Motor neuron (in vitro differentiated cells): ENCODE measurements around the gene IP6K3. TPM values are rescaled to one million over a fixed set of nuclear protein-coding genes. Genes with fewer than 3 reads are reported as not detected.

Experiments used
- ATAC-seq, 8 experiments: fragments of 200-7000 bp; cut with Tn5 transposase; replicated peaks in 6 of 8; 2 replicates each; pipeline ENCODE4 v1.8.0; 2021; ENCODE audit warnings: mild to moderate bottlenecking in 8 of 8, moderate library complexity in 8 of 8
- H3K27ac ChIP-seq, 2 donors: fragments of 250-450 bp; sonication (Bioruptor Pico); 2 replicates each; pipeline ENCODE4 v1.9.0; 2021; ENCODE audit warnings: antibody characterized with exemption in 2 of 2, mild to moderate bottlenecking in 2 of 2, moderate library complexity in 1 of 2
- H3K4me1 ChIP-seq, 2 donors: fragments of 250-450 bp; sonication (Bioruptor Pico); replicated peaks in 1 of 2; 2 replicates each; pipeline ENCODE4 v1.6.1; 2021; ENCODE audit warnings: antibody characterized with exemption in 2 of 2, mild to moderate bottlenecking in 2 of 2, moderate library complexity in 1 of 2
- H3K4me3 ChIP-seq, 5 donors: fragments of 250-450 bp; sonication (Bioruptor Pico); 2 replicates each; pipeline ENCODE4 v1.9.0; 2021; ENCODE audit warnings: antibody characterized with exemption in 5 of 5, mild to moderate bottlenecking in 5 of 5, moderate library complexity in 4 of 5
- WGBS, 10 experiments: fragments of 450-650 bp; shearing (Covaris generic); methylation state at CpG; one replicate each; pipeline ENCODE4 v1.0.0; 2022; 5-methylcytosine and 5-hydroxymethylcytosine counted together
- in situ Hi-C, 9 experiments: fragments of 400-800 bp; cut with MboI; loops; one replicate each; pipeline ENCODE4 v1.15.0; 2021; ENCODE audit warnings: low sequenced_read_pairs in 9 of 9, low pct_unique_long_range_greater_than_20kb in 2 of 9; ENCODE audit not compliant: unreplicated experiment in 9 of 9
- total RNA-seq, 8 experiments: library from RNA; unstranded; fragments of 300-600 nt; gene quantifications; 2 replicates each; pipeline versions ENCODE4 v1.2.3 to v1.2.4, GENCODE V29; 2022

IP6K3 gene
- total RNA-seq, 8 experiments from 2014 or later, result 0.11 to 3.7 (median 0.63) TPM

DNA sequence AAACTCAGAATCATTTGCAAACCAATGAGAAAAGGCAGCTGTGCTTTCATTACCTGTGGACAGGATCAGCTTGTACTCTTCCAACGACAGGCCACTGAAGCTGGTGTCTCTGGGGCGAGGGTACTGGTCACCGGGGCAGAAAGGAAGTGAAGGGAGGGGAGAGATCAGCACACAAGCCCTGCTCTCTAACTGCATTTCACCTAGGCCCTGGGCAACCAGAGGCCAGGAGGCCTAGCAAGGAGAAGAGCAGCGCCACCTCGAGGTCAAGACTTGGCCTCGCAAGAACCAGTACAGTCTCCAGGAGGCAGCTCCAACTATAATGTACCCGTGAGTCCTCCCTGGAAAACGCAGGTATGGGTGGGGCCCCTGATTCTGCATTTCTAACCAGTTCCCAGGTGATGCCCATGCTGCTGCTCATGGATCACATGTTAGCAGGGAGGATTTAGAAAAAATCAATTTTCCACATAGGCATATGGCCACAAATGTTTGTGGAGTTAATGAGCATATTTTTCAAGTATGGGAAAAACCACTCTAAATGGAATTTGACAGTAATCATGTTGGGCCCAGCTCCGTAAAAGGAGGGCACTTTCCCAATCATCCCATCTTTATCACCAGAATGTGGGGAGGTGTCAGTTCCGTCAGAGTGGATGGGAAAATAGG, 46.2 kb downstream of the IP6K3 start:
- Histone ChIP-seq H3K27ac (no peak overlapping the region), H3K4me3 (no peak overlapping the region), H3K4me1 (peaks cover 31 to 43% of the 10 kb centered on the region in 2 donors)
- WGBS, 10 experiments, result 10 to 66% (median 28%) methylated on average over 2 to 5 of the region's 10 CpGs; no CpG with 5 or more reads in 2 of the 10 experiments
- peak; percentile 59 to 87 (median 80) for ATAC-seq
- in situ Hi-C loops, result loop anchor here in 4 of 9 experiments (10.0 to 25.0 kb wide), 2 partner anchors 116 to 462 kb away; partner anchors contain the start of gene BAK1 (in 3 of the 4)

DNA sequence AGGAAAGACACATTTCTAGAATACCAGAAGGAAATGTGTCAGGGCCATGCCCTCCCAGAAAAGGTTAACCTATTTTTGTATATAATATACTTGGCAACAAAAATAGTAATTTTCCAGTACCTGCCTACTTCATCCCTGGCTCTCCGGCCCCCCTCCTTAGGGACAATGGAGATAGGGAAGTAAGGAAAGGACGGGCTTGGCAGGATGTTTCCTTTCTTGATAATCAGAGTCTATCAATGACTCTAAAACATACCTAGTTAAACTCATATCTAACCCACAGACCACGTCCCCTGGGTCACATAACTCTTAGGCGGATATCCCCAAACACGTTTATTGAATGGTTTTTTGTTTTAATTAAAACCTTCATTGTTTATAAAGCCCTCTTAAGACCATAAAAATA, 47.0 kb downstream of the IP6K3 start:
- Histone ChIP-seq H3K27ac (no peak overlapping the region), H3K4me3 (no peak overlapping the region), H3K4me1 (peaks cover 32 to 45% of the 10 kb centered on the region in 2 donors)
- no peak for ATAC-seq
- WGBS, 10 experiments, result 72 to 100% (median 91%) methylated on average over 2 to 5 of the region's 5 CpGs
- in situ Hi-C loops, result loop anchor here in 4 of 9 experiments (10.0 to 25.0 kb wide), 2 partner anchors 115 to 463 kb away; partner anchors contain the start of gene BAK1 (in 3 of the 4)

DNA sequence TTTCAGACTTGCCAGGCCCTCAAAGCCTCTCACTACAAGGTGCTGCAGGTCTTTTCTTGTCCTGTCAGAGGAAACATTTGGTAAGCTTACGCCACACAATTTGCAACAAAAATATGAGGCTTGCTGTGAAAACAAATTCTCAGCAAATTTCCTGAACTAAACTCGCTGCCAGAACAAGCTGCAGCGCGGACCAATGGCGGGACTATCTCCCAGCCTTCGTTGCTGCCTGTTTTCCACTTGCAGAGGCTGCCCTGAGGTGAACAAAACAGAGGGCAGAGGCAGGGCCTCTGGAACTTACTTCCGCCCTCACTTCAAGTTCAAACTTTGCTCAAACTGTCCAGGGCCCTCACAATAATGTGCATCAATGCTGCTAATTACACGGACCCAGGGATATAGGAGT, 47.6 kb downstream of the IP6K3 start:
- H3K27ac ChIP-seq, result no peak overlapping the region
- no peak for ATAC-seq
- WGBS, 10 experiments, result 73 to 100% (median 84%) methylated on average over 1 to 8 of the region's 8 CpGs; no CpG with 5 or more reads in 1 of the 10 experiments
- in situ Hi-C loops, result no loop called here
- H3K4me3 ChIP-seq, result no peak overlapping the region
- H3K4me1 ChIP-seq, result peaks cover 38 to 52% of the 10 kb centered on the region in 2 donors

DNA sequence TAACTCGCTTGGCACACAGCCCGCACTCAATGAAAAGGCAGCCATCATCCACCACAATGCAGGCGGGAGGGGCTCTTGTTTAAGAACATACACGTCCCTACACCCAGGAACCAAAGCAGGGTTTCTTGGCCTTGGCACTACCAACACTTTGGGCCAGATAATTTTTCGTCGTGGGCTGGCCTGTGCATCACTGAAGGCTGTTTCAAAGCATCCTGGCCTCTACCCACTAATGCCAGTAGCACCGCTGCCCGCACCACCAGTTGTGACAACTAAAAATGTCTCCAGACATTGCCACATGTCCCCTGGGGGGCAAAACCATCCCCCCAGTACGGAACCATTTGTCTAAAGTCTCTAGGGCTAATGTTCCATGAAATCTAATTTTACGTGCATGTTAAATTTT, 48.2 kb downstream of the IP6K3 start:
- H3K27ac ChIP-seq, result no peak overlapping the region
- peaks cover 44 to 58% of the 10 kb centered on the region in 2 donors for H3K4me1 ChIP-seq
- WGBS, 10 experiments, result 89 to 100% (median 95%) methylated on average over 1 to 9 of the region's 10 CpGs; no CpG with 5 or more reads in 1 of the 10 experiments
- no peak for ATAC-seq
- in situ Hi-C loops, result no loop called here
- no peak overlapping the region for H3K4me3 ChIP-seq

DNA sequence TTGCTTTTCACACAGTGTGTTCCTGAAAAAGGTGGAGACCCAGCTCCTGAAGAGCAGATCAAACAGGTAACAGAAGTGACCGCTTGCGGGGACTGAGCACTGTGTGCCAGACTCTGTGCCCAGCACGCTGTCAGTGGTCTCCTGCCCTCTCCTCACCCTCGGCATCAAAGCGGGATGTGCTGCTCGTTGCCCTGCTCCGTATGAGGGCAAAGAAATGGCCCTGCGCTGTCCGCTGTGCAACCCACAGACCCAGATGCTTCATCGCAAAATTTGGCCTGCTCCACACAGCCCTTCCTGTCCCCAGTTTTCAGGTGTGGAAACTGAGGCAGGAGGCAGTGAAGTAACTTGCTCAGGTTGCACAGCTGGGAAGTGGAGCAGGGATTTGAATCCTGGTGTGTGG, 48.9 kb downstream of the IP6K3 start:
- WGBS, 10 experiments, result 90 to 100% (median 100%) methylated on average over 1 to 5 of the region's 10 CpGs
- Histone ChIP-seq H3K4me1 (peaks cover 43 to 54% of the 10 kb centered on the region in 2 donors), H3K27ac (no peak overlapping the region), H3K4me3 (no peak overlapping the region)
- in situ Hi-C loops, result no loop called here
- ATAC-seq, result no peak

DNA sequence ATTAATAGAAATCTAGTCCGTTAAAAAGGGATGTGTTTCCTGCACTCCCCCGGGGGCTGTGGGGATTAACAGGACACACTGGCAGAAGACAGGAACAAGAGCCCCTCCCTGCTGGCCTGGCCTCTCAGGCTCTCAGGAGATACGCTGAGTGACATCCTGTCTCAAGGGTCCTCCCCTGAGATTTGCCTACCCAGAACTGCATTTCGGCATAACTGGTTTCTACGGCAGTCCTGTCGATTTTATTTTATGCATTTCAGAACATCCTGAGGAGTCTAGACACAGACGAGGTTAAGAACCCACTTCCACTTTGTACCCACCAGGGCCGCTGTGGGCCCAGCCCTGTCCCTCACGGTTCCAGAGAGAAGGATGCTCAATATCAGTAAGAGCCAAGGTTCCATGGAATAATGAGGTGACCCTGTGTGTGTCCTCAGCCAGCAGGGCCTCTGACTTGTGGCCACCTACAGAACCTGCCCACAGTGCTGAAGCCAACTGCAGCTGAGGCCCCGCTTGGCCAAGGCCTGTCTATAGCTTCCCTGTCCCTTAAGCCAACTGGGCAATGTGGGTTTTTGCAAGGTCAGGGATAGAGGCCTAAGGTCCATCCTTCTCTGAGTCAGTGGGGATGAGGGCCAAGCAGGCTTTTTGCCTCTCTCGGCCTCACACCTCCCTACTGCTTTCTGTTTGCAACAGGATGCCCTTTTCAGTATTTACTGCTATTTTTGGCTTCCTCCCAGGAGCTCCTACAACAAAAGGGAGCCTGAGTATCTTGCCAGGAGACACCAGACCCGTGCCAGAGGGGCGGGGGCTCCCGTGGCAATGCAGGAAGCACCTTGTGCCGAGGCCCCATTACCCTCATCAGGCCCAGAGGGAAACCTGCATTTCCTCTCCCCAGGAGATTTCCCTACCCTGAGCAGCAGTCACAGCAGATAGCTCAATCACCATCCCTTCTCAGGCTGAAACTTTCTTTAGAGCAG, 49.9 kb downstream of the IP6K3 start:
- Histone ChIP-seq H3K27ac (peak overlapping the region in 1 of 2 donors; percentile 51), H3K4me1 (peaks cover 33 to 45% of the 10 kb centered on the region in 2 donors), H3K4me3 (no peak overlapping the region)
- WGBS, 10 experiments, result 60 to 87% (median 70%) methylated on average over 1 to 10 of the region's 15 CpGs
- in situ Hi-C loops, result no loop called here
- ATAC-seq, result peak in 1 of 8 experiments; percentile 31

DNA sequence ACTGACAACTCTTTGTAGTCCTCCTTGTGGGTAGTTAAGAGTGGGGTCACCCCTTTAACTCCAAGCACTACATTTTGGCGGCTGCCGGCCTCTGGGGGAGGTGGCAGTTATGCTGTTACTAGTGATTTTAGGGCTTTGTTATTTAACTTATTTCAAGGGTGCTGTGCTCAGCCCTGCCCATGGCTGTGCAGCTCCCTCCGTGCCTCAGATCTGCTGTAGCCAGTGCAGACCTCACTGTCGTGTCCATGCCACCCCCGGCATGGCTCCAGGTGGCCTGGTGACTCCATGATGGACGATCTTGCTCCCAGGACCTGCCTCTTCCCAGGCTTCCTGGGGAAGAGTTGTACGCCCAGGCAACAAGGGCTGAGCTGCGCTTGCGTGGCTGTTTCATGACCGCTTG, 50.6 kb downstream of the IP6K3 start:
- ATAC-seq, result no peak
- Histone ChIP-seq H3K4me3 (no peak overlapping the region), H3K27ac (peak overlapping the region in 1 of 2 donors; percentile 51), H3K4me1 (peaks cover 31 to 37% of the 10 kb centered on the region in 2 donors)
- 80 to 100% (median 91%) methylated on average over 1 to 7 of the region's 10 CpGs; no CpG with 5 or more reads in 2 of the 10 experiments for WGBS, 10 experiments
- in situ Hi-C loops, result no loop called here

DNA sequence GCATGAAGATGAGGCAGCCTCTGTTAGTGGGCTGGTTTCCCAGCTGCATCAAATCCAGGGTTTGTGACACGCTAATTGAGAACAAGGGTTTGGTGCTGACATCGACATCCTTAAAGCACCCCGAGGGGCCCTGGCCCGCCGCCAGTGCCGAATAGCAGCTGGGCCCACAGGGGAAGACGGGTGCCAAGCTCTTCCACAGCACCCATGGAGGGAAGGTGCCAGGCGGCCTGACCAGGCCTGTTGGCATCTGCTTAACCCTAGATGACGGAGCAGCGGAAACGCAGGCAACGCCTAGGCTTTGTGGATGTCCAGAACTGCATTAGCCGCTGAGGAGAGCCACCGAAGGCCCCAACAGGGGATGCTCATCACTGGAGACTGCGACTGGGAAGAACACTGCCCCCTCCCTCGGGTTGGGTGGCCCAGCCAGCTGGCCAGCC, 51.2 kb downstream of the IP6K3 start:
- ATAC-seq, result peak in 1 of 8 experiments; percentile 2
- Histone ChIP-seq H3K27ac (peak overlapping the region in 1 of 2 donors; percentile 34), H3K4me1 (peaks cover 28 to 31% of the 10 kb centered on the region in 2 donors), H3K4me3 (no peak overlapping the region)
- in situ Hi-C loops, result no loop called here
- WGBS, 10 experiments, result 12 to 100% (median 90%) methylated on average over 1 to 9 of the region's 16 CpGs; no CpG with 5 or more reads in 4 of the 10 experiments

DNA sequence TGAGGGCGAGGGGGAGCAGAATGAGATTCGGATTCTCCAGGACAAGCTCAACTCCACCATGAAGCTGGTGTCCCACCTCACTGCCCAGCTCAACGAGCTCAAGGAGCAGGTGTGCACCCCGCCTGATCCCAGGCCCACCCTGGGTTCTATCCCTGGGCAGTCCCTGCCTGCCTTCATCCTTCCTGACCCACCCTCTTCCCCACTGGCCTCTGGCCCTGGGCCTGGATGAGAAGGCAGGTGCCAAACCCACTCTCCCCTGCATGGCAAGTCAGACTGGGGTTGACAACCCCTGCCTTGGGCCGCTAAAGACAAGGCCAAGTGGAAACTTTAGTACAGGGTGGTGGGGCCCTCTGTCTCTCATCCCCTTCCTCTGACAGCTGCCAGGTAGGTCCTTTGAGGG, 51.7 kb downstream of the IP6K3 start:
- in situ Hi-C loops, result no loop called here
- H3K4me1 ChIP-seq, result peaks cover 24 to 26% of the 10 kb centered on the region in 2 donors
- no peak overlapping the region for H3K27ac ChIP-seq
- H3K4me3 ChIP-seq, result no peak overlapping the region
- WGBS, 10 experiments, result 68 to 94% methylated on average over 2 to 4 of the region's 5 CpGs; no CpG with 5 or more reads in 8 of the 10 experiments
- no peak for ATAC-seq

DNA sequence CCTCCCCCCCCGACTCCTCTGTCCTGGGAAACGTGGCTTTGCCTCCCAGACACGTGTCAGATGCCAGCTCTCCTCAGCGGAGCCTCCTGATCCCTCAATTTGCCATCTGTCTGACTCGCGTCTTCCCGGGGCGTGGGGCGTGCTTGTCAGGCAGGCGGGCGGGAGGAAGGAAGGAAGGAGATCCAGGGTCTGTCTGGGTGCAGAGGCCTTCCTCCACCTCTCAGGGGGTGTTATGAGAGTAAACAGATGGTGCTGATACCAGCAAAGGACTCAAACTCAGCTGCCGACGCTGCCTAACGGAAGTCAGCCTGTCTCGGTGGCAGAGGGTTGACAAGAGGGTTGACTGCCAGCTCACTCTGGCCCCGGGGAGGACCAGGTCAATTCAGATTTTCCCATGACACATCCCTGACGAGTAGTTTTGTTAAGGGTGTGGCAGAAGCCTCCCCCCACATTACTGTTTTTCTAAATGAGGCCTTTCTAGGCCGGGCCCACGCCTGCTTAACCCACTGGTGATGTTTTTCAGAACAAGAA, 52.2 kb downstream of the IP6K3 start:
- 0 to 91% (median 38%) methylated on average over 4 to 9 of the region's 19 CpGs; no CpG with 5 or more reads in 5 of the 10 experiments for WGBS, 10 experiments
- in situ Hi-C loops, result no loop called here
- Histone ChIP-seq H3K4me3 (no peak overlapping the region), H3K27ac (no peak overlapping the region), H3K4me1 (peaks cover 21 to 24% of the 10 kb centered on the region in 2 donors)
- ATAC-seq, result peak; percentile 13 to 73 (median 70)

DNA sequence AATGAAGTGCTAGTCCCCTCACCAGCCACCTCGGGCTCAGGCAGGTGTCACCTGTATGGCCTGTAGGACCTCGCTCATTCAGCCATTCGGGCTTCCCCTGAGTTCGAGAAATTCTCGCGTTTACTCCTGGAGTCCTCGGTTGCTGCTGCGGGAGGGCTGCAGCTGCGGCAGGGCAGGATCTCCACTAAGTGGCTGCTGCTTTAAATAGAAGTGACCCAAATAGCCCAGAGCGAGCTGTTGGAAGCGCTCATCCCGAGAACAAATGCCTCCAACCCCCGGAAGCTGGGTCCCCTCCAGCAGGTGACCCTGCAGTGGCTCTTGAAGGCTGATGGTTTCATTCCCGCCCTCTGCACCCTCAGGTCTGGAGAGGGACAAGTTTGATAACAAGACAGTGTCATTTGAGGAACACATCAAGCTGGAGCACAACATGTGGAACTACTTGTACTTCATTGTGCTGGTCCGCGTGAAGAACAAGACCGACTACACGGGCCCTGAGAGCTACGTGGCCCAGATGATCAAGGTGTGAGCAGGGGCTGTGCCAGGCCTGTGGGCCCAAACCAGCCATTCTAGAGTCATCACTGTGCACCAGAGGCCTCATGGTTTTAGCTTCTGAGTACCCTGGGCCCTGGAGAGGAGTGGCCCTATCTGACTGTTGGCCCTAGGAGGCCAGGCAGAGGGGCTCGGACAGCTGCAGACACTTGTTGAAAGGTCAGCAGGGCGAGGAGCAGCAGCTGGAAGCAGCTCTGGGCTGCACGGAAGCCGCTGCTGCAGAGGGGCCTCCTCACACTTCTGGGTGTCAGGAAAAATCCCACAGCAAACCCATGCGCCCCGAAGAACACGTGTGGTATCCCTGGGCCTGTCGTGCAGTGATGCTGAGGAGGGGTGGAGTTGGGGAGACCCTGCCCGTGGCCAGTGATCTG, 53.3 kb downstream of the IP6K3 start:
- in situ Hi-C loops, result no loop called here
- no peak overlapping the region for H3K4me3 ChIP-seq
- peaks cover 21 to 24% of the 10 kb centered on the region in 2 donors for H3K4me1 ChIP-seq
- 53 to 100% (median 79%) methylated on average over 1 to 14 of the region's 28 CpGs; no CpG with 5 or more reads in 3 of the 10 experiments for WGBS, 10 experiments
- ATAC-seq, result peak in 4 of 8 experiments; percentile 16 to 32 (median 28)
- H3K27ac ChIP-seq, result peak overlapping the region in 1 of 2 donors; percentile 39

DNA sequence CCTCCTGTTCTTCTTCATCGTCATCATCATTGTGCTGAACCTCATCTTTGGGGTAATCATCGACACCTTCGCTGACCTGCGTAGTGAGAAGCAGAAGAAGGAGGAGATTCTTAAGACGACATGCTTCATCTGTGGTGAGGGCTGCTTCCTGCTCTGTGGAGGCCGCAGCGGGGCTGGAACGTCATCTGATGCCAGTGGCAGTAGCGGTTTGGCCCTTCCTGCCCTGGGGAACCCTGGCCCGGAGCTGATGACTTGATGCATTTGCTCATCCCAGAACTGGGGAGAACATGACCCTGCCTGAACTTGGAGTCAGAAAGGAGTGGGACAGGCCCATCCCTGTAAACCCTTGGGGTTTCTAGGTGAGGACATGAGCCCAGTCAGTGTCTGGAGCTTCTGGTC, 53.9 kb downstream of the IP6K3 start:
- in situ Hi-C loops, result no loop called here
- 53 to 100% (median 94%) methylated on average over 1 to 6 of the region's 10 CpGs; no CpG with 5 or more reads in 2 of the 10 experiments for WGBS, 10 experiments

More for the DNA sequence above, 53.9 kb downstream of the IP6K3 start:
- H3K4me3 ChIP-seq, result no peak overlapping the region
- H3K27ac ChIP-seq, result no peak overlapping the region
- peaks cover 21 to 24% of the 10 kb centered on the region in 2 donors for H3K4me1 ChIP-seq
- ATAC-seq, result no peak
